Endometrial microvascular endothelial cells (primary cell): ENCODE measurements around the gene KCNK6. TPM values are rescaled to one million over a fixed set of nuclear protein-coding genes. Genes with fewer than 3 reads are reported as not detected.
"Not testable (repeated sequence)": the region's sequence is repeated elsewhere in the genome, so short reads cannot be mapped to it uniquely, and the experiment has no call there.

ENCODE experiments used
- in situ Hi-C: cut with HindIII; loops from 2 replicates; pipeline ENCODE4 v1.10.0; 2017; ENCODE audit warnings: low sequenced_read_pairs, low pct_unique_long_range_greater_than_20kb; ENCODE audit errors: inconsistent ontology term
- total RNA-seq: library from RNA; depleted of rRNA; stranded (reverse); fragments of >200 nt; gene quantifications from one replicate; pipeline ENCODE4 v1.2.3, GENCODE V29; 2015; ENCODE audit errors: inconsistent ontology term

Gene KCNK6
- total RNA-seq, 1 donor from 2014 or later = 1.8 TPM

GRCh38 chr19:38355728-38356725, 36.4 kb downstream of the KCNK6 start:
- in situ Hi-C loops = no loop called here

- in situ Hi-C loops = no loop called here
Observed at GRCh38 chr19:38358071-38358470, 38.4 kb downstream of the KCNK6 start.

- in situ Hi-C loops = no loop called here
Observed at GRCh38 chr19:38359242-38360021, 39.8 kb downstream of the KCNK6 start.

DNA sequence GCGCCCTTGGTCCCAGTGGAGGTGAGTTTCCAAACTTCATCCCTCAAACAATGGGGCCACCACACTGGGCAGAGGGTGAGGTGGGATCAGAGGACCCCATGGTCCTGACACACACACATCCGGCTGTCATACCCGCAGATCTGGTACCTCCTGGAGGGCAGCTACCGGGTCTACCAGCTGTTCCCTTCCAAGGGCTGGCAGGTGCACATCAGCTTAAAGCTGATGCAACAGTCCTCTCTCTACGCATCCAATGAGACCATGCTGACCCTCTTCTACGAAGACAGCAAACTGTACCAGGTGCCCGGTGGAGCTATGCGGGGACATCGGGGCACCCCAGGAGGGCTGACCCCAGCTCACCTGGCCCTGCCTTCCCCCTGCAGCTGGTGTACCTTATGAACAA, 40.7 kb downstream of the KCNK6 start:
- in situ Hi-C loops = no loop called here

- in situ Hi-C loops = no loop called here
Observed at GRCh38 chr19:38360839-38361631, 41.4 kb downstream of the KCNK6 start.

- in situ Hi-C loops = no loop called here
Observed at GRCh38 chr19:38361633-38362075, 42.0 kb downstream of the KCNK6 start.

DNA sequence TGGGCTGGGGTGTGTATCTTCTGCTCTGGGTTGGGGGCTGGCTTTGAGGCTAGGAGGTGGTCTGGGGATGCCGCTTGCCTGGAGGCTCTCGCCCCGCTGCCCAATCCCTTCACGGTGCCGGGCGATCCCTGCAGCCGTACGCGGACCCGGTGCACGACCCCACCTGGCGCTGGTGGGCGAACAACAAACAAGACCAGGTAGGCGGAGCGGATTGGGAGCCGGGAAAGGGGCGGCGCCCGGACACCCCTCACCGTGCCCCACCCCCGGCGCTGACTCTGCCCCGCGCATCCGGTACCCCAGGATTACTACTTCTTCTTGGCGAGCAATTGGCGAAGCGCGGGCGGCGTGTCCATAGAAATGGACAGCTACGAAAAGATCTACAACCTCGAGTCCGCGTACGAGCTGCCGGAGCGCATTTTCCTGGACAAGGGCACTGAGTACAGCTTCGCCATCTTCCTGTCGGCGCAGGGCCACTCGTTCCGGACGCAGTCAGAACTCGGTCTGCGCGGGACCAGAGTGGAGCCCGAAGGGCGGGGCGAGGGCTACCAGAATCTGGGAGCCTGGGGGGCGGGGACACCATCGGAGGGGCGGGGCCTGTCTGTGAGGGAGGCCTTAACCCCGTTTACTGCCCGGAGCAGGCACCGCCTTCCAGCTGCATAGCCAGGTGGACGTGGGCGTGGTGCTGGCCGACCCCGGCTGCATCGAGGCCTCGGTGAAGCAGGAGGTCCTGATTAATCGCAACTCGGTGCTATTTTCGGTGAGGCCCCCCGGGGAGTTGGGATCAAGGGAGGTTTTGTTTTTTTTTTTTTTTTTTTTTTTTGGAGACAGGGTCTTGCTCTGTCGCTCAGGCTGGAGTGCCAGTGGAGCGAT, 42.7 kb downstream of the KCNK6 start:
- in situ Hi-C loops = no loop called here

DNA sequence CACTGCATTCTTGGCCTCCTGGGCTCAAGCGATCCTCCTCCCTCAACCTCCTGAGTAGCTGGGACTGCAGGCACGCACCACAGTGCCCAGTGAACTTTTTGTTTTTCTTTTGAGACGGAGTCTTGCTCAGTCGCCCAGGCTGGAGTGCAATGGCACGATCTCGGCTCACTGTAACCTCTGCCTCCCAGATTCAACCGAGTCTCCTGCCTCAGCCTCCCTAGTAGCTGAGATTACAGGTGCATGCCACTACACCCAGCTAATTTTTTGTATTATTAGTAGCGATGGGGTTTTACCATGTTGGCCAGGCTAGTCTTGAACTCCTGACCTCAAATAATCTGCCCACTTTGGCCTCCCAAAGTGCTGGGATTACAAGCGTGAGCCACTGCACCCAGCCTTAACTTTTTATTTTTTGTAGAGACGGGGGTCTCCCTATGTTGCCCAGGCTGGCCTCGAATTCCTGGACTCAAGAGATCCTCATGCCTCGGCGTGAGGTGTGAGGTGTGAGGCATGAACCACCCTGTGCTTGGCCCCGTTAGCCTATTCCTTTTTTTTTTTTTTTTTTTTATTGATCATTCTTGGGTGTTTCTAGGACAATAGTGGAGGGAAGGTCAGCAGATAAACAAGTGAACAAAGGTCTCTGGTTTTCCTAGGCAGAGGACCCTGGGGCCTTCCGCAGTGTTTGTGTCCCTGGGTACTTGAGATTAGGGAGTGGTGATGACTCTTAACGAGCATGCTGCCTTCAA, 43.5 kb downstream of the KCNK6 start:
- in situ Hi-C loops = not testable (repeated sequence)

GRCh38 chr19:38367041-38367440, 47.4 kb downstream of the KCNK6 start:
- in situ Hi-C loops = no loop called here

GRCh38 chr19:38369584-38369983, 49.9 kb downstream of the KCNK6 start:
- in situ Hi-C loops = no loop called here

GRCh38 chr19:38370299-38370698, 50.7 kb downstream of the KCNK6 start:
- in situ Hi-C loops = no loop called here

DNA sequence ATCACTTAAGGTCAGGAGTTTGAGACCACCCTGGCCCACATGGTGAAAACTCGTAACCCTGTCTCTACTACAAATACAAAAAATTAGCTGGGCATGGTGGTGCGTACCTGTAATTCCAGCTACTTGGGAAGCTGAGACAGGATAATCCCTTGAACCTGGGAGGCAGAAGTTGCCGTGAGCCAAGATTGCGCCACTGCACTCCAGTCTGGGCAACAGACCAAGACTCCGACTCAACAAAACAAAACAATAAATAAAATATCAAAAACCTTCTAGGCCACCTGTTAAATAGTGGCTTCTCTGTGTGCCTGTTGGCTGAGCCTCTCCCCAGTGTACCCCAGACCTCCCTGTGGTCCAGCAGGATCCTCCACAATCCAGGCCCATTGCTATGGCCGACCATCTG, 51.4 kb downstream of the KCNK6 start:
- in situ Hi-C loops = no loop called here

GRCh38 chr19:38373907-38374331, 54.3 kb downstream of the KCNK6 start:
- in situ Hi-C loops = no loop called here

DNA sequence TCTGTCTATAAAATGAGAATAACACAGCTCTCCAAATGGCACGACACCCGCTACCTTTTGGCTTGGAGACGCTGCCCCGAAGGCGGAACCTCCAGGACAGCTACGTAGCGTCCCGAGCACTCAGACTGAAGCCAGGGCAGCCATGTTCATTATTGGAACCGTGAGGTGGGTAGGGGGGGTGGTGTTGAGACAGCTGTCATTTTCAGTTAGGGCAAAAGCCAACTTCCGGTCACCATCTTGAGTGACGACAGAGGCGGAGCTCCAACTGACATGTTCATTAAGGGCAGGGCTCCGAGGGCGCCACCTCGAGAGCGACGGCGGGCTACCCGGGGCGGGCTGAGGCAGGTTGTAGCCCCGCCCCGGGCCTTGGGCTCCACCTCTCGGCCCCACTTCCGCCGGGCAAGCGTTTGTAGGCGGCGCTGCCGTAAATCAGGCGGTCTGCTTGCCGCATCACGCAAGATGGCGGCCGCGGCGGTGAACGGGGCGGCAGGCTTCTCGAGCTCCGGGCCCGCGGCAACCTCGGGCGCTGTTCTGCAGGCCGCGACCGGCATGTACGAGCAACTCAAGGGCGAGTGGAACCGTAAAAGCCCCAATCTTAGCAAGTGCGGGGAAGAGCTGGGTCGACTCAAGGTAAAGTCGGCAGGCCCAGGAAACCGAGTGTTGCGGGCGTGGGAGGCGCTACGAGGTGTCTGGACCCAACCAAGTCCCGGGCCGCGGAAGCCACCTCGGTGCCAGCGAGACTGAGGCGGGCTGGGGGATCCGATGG, 54.9 kb downstream of the KCNK6 start, which contains the start of gene PSMD8:
PSMD8 (plus strand) TSS at position 240 of the 766 bp plus-strand sequence; CDS start at position 271, 31 bp downstream.
- in situ Hi-C loops = no loop called here

DNA sequence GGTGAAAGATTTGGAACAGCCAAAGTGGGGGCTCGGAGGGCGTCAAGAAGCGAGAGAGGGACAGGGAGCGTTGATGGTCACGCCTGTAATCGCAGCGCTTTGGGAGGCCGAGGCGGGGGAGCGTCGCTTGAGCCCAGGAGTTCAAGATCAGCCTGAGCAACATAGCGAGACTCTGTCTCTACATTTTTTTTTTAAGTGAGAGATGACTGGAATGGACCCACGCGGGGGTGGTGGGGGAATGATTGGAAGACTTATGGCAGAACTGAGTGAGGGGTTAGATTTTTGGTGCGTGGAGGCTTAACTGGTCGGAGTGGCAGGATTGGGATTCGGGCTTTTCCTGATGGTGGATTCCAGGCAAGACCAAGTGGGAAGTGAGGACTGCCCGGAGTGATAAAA, 55.5 kb downstream of the KCNK6 start:
- in situ Hi-C loops = no loop called here

GRCh38 chr19:38375748-38376147, 56.1 kb downstream of the KCNK6 start:
- in situ Hi-C loops = no loop called here

GRCh38 chr19:38376576-38376975, 56.9 kb downstream of the KCNK6 start:
- in situ Hi-C loops = no loop called here
